WTC11 (cell line): ENCODE data around the gene P4HTM. TPM values are rescaled to one million over a fixed set of nuclear protein-coding genes. Genes with fewer than 3 reads are reported as not detected.

Experiments
- ATAC-seq: fragments of 200-7000 bp; cut with Tn5 transposase; 2 replicates; pipeline ENCODE4 v1.10.0; 2021; ENCODE audit warnings: mild to moderate bottlenecking, moderate library complexity
- CTCF ChIA-PET: fragments of 300-600 bp; sonication (Branson Sonifier 250); formaldehyde crosslinking; loops from one replicate; lab custom pipeline; 2021; ENCODE audit warnings: antibody characterized with exemption; lab: Charles Lee
- POLR2A ChIA-PET: fragments of 350-600 bp; sonication (Branson Sonifier 250); formaldehyde crosslinking; loops from one replicate; lab custom pipeline; 2021; ENCODE audit warnings: antibody characterized with exemption; lab: Charles Lee
- DNase-seq: peaks from one replicate; pipeline ENCODE4 v3.0.0; 2021; ENCODE audit warnings: low spot score
- H3K27ac Mint-ChIP-seq: 2 replicates; pipeline ENCODE4 v1.8.0; 2021; ENCODE audit warnings: mixed read lengths
- H3K27me3 Mint-ChIP-seq: 2 replicates; pipeline ENCODE4 v1.8.0; 2021; ENCODE audit warnings: low read depth, mild to moderate bottlenecking, moderate library complexity, mixed read lengths
- H3K36me3 Mint-ChIP-seq: 2 replicates; pipeline ENCODE4 v1.8.0; 2021; ENCODE audit warnings: mixed read lengths
- H3K4me1 Mint-ChIP-seq: 2 replicates; pipeline ENCODE4 v1.8.0; 2022; ENCODE audit warnings: mixed read lengths
- H3K4me3 Mint-ChIP-seq: 2 replicates; pipeline ENCODE4 v1.8.0; 2021; ENCODE audit warnings: mild to moderate bottlenecking, moderate library complexity, mixed read lengths
- H3K9me3 Mint-ChIP-seq: 2 replicates; pipeline ENCODE4 v1.8.0; 2021; ENCODE audit warnings: mixed read lengths
- ATF1 ChIP-seq: sonication (generic); formaldehyde crosslinking; IDR thresholded peaks from 2 replicates; pipeline ENCODE4 v1.8.1; 2023; ENCODE audit warnings: mild to moderate bottlenecking, moderate library complexity, missing genetic modification reagents
- CBFB ChIP-seq: sonication (generic); formaldehyde crosslinking; IDR thresholded peaks from 2 replicates; pipeline ENCODE4 v1.8.1; 2022; ENCODE audit warnings: mild to moderate bottlenecking, low read depth, missing genetic modification reagents
- ESRRA ChIP-seq: sonication (generic); formaldehyde crosslinking; IDR thresholded peaks from 2 replicates; pipeline ENCODE4 v1.8.1; 2022; ENCODE audit warnings: mild to moderate bottlenecking, missing genetic modification reagents, borderline replicate concordance
- FOXK1 ChIP-seq: sonication (generic); formaldehyde crosslinking; IDR thresholded peaks from 2 replicates; pipeline ENCODE4 v1.8.0; 2022; ENCODE audit warnings: mild to moderate bottlenecking, moderate library complexity, missing genetic modification reagents
- FOXP1 ChIP-seq: sonication (generic); formaldehyde crosslinking; IDR thresholded peaks from 2 replicates; pipeline ENCODE4 v1.8.0; 2022; ENCODE audit warnings: missing genetic modification reagents, mild to moderate bottlenecking, moderate library complexity, borderline replicate concordance
- IRF2 ChIP-seq: sonication (generic); formaldehyde crosslinking; IDR thresholded peaks from 2 replicates; pipeline ENCODE4 v1.8.0; 2022; ENCODE audit warnings: low read depth, missing genetic modification reagents, borderline replicate concordance
- NFYB ChIP-seq: sonication (generic); formaldehyde crosslinking; conservative IDR thresholded peaks from 2 replicates; pipeline ENCODE4 v1.8.0; 2022; ENCODE audit warnings: low read depth, missing genetic modification reagents
- NR1H2 ChIP-seq: sonication (generic); formaldehyde crosslinking; IDR thresholded peaks from 2 replicates; pipeline ENCODE4 v1.9.0; 2021; ENCODE audit warnings: mild to moderate bottlenecking, moderate library complexity, missing genetic modification reagents
- OVOL2 ChIP-seq: fragments of 250-450 bp; sonication (Bioruptor Pico); IDR thresholded peaks from 2 replicates; pipeline ENCODE4 v1.9.0; 2021; ENCODE audit warnings: mild to moderate bottlenecking, borderline replicate concordance
- SMAD3 ChIP-seq: sonication (generic); formaldehyde crosslinking; IDR thresholded peaks from 2 replicates; pipeline ENCODE4 v1.8.0; 2022; ENCODE audit warnings: missing genetic modification reagents, mild to moderate bottlenecking, borderline replicate concordance
- TP53 ChIP-seq: sonication (generic); formaldehyde crosslinking; IDR thresholded peaks from 2 replicates; pipeline ENCODE4 v1.8.1; 2023; ENCODE audit warnings: mild to moderate bottlenecking, missing genetic modification reagents
- ZBTB21 ChIP-seq: sonication (generic); formaldehyde crosslinking; IDR thresholded peaks from 2 replicates; pipeline ENCODE4 v1.8.1; 2023; ENCODE audit warnings: mild to moderate bottlenecking, missing genetic modification reagents, borderline replicate concordance
- ZNF232 ChIP-seq: sonication (generic); formaldehyde crosslinking; IDR thresholded peaks from 2 replicates; pipeline ENCODE4 v1.8.0; 2022; ENCODE audit warnings: mild to moderate bottlenecking, missing genetic modification reagents
- ZNF671 ChIP-seq: fragments of 250-450 bp; sonication (Bioruptor Pico); IDR thresholded peaks from 2 replicates; pipeline ENCODE4 v1.8.0; 2021; ENCODE audit warnings: mild to moderate bottlenecking
- total RNA-seq: library from RNA; stranded (reverse); gene quantifications from 3 replicates; pipeline ENCODE4 v1.2.3, GENCODE V29; 2021
- TF ChIP-seq, protein P1 (sequence below): sonication (generic); formaldehyde crosslinking; IDR thresholded peaks from 2 replicates; pipeline ENCODE4 v1.8.0; 2022; ENCODE audit warnings: mild to moderate bottlenecking, missing genetic modification reagents
- TF ChIP-seq, protein P2 (sequence below): sonication (generic); formaldehyde crosslinking; conservative IDR thresholded peaks from 2 replicates; pipeline ENCODE4 v1.8.1; 2022; ENCODE audit warnings: mild to moderate bottlenecking, missing genetic modification reagents
- TF ChIP-seq, protein P3 (sequence below): fragments of 250-450 bp; sonication (Bioruptor Pico); IDR thresholded peaks from 2 replicates; pipeline ENCODE4 v2.1.2; 2022; ENCODE audit warnings: mild to moderate bottlenecking, moderate library complexity
- TF ChIP-seq, protein P4 (sequence below): sonication (generic); formaldehyde crosslinking; IDR thresholded peaks from 2 replicates; pipeline ENCODE4 v1.8.0; 2022; ENCODE audit warnings: mild to moderate bottlenecking, missing genetic modification reagents
- TF ChIP-seq, protein P5 (sequence below): sonication (generic); formaldehyde crosslinking; IDR thresholded peaks from 2 replicates; pipeline ENCODE4 v1.8.0; 2023; ENCODE audit warnings: mild to moderate bottlenecking, missing genetic modification reagents
- TF ChIP-seq, protein P6 (sequence below): sonication (generic); formaldehyde crosslinking; IDR thresholded peaks from 2 replicates; pipeline ENCODE4 v1.8.1; 2022; ENCODE audit warnings: missing genetic modification reagents, borderline replicate concordance

P4HTM gene
- total RNA-seq, 1 experiment from 2014 or later, result 21.9 TPM

DNA sequence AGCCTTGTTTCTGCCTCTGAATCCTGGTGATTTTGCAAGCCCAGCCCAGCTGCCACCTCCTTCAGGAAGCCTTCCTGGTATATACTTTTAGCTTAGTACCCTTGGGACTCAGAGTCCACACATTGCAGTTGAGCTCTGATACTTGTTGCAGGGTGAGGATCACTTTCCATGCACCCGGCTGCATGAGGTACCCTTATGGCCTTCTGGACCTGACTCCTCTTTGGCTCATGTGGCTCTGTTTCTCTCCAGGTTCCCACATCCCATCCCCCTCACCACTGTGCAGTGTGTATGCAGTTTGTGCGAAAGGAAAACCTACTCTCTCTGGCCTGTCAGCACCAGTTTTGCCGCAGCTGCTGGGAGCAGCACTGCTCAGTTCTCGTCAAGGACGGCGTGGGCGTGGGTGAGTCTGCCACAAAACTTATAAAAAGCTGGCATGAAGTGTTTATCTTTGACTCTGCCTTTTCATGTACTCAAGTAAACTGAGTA, 23.1 kb upstream of the P4HTM start (continued):
- TF ChIP-seq, protein P1, sequence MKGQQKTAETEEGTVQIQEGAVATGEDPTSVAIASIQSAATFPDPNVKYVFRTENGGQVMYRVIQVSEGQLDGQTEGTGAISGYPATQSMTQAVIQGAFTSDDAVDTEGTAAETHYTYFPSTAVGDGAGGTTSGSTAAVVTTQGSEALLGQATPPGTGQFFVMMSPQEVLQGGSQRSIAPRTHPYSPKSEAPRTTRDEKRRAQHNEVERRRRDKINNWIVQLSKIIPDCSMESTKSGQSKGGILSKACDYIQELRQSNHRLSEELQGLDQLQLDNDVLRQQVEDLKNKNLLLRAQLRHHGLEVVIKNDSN, result no peak
- no peak for TF ChIP-seq FOXP1 (CRISPR knock-in tag)
- no peak for TF ChIP-seq OVOL2

DNA sequence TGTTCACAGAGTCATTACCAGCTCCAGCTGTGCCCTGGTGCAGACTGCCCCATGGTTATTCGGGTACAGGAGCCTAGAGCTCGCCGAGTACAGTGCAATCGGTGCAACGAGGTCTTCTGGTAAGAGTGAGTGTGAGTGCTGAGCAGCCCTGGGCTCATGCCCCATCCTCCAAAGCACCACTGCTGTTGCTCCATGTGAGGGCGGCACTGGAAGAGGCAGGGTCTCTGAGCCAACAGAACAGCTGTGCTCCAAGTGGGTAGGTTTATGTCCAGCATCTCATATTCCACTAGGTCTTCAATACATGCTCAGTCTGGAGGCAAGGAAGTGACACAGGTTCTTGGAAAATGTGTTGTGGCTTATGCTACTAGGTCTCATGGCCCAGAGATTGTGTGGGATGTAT, 19.5 kb upstream of the P4HTM start:
- Mint-ChIP-seq H3K4me1 (no peaks in the 10 kb centered on the region), H3K27me3 (no peaks in the 10 kb centered on the region), H3K27ac (no peak overlapping the region), H3K9me3 (no peaks in the 10 kb centered on the region), H3K36me3 (peaks cover 76% of the 10 kb centered on the region), H3K4me3 (no peak overlapping the region)
- ATAC-seq (no peak), DNase-seq (no peak)
- TF ChIP-seq, protein P2, sequence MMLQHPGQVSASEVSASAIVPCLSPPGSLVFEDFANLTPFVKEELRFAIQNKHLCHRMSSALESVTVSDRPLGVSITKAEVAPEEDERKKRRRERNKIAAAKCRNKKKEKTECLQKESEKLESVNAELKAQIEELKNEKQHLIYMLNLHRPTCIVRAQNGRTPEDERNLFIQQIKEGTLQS (CRISPR knock-in tag), result no peak
- TF ChIP-seq SMAD3 (CRISPR knock-in tag) (no peak), IRF2 (CRISPR knock-in tag) (no peak), ESRRA (CRISPR knock-in tag) (no peak), ZBTB21 (CRISPR knock-in tag) (no peak), ZNF232 (CRISPR knock-in tag) (no peak), ATF1 (CRISPR knock-in tag) (no peak), TP53 (CRISPR knock-in tag) (no peak)
- TF ChIP-seq, protein P3, sequence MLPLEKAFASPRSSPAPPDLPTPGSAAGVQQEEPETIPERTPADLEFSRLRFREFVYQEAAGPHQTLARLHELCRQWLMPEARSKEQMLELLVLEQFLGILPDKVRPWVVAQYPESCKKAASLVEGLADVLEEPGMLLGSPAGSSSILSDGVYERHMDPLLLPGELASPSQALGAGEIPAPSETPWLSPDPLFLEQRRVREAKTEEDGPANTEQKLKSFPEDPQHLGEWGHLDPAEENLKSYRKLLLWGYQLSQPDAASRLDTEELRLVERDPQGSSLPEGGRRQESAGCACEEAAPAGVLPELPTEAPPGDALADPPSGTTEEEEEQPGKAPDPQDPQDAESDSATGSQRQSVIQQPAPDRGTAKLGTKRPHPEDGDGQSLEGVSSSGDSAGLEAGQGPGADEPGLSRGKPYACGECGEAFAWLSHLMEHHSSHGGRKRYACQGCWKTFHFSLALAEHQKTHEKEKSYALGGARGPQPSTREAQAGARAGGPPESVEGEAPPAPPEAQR (CRISPR knock-in tag), result no peak
- ChIA-PET POLR2A (no interaction called here), CTCF (no interaction called here)

DNA sequence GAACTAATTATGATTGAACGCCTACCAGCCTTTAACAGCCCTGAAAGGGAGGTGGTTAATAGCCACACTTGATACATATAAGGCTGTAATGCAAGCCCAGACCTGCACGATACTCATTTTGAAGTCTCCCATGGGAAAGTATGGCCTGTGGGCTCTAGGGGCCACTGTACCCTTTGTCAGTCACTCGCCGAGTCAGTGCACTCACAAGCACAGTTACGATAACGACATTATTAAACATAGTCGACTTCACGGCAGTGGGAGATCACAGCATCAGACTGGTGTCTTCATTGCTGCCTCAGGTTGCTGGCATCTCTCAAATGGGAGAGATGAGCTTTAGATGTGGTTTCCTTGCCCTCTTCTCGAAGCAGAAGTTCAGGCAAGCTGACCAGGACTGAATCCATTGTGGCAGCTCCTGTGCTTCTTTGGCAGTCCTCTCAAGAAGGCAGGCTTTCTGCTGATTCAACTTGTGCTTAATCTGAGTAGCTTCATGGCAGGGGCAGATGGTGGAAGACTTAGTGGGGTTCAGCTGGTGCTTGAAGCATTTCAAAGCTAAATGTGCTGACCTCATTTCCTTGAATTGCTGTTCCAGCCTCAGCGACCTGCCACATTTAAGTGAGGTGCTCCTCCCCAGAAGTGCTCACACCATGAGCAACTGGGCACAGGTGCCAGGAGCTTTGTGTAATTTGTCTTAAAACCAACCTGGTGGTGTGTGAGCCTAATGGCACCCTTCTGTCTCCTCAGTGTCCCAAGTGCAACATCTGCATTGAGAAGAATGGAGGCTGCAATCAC, 15.8 kb upstream of the P4HTM start:
- Mint-ChIP-seq H3K4me3 (no peak overlapping the region), H3K27me3 (no peaks in the 10 kb centered on the region), H3K36me3 (peaks cover 72% of the 10 kb centered on the region), H3K4me1 (no peaks in the 10 kb centered on the region), H3K9me3 (no peaks in the 10 kb centered on the region), H3K27ac (no peak overlapping the region)
- ChIA-PET POLR2A (interaction anchor here (0.6 kb wide), 1 partner anchor 23 kb away, joined by 5 read pairs; no protein-coding TSS in a partner anchor), CTCF (interaction anchor here (2.2 kb wide), 1 partner anchor 14 kb away, joined by 13 read pairs; no protein-coding TSS in a partner anchor)
- TF ChIP-seq NFYB (CRISPR knock-in tag) (no peak), CBFB (CRISPR knock-in tag) (no peak), NR1H2 (no peak), FOXK1 (CRISPR knock-in tag) (no peak), ZNF671 (CRISPR knock-in tag) (no peak), ZNF232 (CRISPR knock-in tag) (no peak)
- TF ChIP-seq, protein P4, sequence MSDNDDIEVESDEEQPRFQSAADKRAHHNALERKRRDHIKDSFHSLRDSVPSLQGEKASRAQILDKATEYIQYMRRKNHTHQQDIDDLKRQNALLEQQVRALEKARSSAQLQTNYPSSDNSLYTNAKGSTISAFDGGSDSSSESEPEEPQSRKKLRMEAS, result no peak
- ATAC-seq (no peak), DNase-seq (no peak)

DNA sequence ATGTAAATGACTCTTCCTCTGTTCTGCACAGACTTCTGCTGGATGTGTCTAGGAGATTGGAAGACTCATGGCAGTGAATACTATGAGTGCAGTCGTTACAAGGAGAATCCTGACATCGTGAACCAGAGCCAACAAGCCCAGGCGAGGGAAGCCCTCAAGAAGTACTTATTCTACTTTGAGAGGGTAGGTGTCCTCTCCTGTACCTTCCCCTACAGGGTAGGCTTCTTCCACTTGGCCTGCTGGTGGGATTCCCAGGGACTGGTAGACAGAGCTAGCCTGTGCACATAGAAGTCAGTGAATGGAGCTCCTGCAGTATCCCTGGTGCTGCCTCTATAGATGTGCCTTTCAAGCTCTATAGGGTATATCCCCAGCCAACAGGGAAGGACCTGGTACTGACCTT, 10.6 kb upstream of the P4HTM start:
- POLR2A ChIA-PET, result interaction anchor here (0.5 kb wide), 1 partner anchor 306 kb away, joined by 3 read pairs; no protein-coding TSS in a partner anchor
- Mint-ChIP-seq H3K27ac (0 out of 2 replicates have a peak overlapping the region, but pooled peaks have one; percentile 34), H3K36me3 (peaks cover 66% of the 10 kb centered on the region), H3K27me3 (no peaks in the 10 kb centered on the region), H3K4me1 (no peaks in the 10 kb centered on the region), H3K9me3 (no peaks in the 10 kb centered on the region), H3K4me3 (no peak overlapping the region)
- CTCF ChIA-PET, result no interaction called here
- ATAC-seq, result no peak
- no peak for DNase-seq
- TF ChIP-seq, protein P5, sequence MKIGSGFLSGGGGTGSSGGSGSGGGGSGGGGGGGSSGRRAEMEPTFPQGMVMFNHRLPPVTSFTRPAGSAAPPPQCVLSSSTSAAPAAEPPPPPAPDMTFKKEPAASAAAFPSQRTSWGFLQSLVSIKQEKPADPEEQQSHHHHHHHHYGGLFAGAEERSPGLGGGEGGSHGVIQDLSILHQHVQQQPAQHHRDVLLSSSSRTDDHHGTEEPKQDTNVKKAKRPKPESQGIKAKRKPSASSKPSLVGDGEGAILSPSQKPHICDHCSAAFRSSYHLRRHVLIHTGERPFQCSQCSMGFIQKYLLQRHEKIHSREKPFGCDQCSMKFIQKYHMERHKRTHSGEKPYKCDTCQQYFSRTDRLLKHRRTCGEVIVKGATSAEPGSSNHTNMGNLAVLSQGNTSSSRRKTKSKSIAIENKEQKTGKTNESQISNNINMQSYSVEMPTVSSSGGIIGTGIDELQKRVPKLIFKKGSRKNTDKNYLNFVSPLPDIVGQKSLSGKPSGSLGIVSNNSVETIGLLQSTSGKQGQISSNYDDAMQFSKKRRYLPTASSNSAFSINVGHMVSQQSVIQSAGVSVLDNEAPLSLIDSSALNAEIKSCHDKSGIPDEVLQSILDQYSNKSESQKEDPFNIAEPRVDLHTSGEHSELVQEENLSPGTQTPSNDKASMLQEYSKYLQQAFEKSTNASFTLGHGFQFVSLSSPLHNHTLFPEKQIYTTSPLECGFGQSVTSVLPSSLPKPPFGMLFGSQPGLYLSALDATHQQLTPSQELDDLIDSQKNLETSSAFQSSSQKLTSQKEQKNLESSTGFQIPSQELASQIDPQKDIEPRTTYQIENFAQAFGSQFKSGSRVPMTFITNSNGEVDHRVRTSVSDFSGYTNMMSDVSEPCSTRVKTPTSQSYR (CRISPR knock-in tag), result no peak
- TF ChIP-seq, protein P6, sequence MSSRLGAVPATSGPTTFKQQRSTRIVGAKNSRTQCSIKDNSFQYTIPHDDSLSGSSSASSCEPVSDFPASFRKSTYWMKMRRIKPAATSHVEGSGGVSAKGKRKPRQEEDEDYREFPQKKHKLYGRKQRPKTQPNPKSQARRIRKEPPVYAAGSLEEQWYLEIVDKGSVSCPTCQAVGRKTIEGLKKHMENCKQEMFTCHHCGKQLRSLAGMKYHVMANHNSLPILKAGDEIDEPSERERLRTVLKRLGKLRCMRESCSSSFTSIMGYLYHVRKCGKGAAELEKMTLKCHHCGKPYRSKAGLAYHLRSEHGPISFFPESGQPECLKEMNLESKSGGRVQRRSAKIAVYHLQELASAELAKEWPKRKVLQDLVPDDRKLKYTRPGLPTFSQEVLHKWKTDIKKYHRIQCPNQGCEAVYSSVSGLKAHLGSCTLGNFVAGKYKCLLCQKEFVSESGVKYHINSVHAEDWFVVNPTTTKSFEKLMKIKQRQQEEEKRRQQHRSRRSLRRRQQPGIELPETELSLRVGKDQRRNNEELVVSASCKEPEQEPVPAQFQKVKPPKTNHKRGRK (CRISPR knock-in tag), result no peak
